HG02970 (cell line): ENCODE data around the gene CCL22.
"Not testable (repeated sequence)": the region's sequence is repeated elsewhere in the genome, so short reads cannot be mapped to it uniquely, and the experiment has no call there.

Source experiments
- ATAC-seq: cut with Tn5 transposase; IDR thresholded peaks from one replicate; pipeline ENCODE4 v1.9.1; 2021; ENCODE audit warnings: mild to moderate bottlenecking, moderate library complexity, moderate number of reproducible peaks; ENCODE audit not compliant: unreplicated experiment, low FRiP score

The CCL22 gene

DNA sequence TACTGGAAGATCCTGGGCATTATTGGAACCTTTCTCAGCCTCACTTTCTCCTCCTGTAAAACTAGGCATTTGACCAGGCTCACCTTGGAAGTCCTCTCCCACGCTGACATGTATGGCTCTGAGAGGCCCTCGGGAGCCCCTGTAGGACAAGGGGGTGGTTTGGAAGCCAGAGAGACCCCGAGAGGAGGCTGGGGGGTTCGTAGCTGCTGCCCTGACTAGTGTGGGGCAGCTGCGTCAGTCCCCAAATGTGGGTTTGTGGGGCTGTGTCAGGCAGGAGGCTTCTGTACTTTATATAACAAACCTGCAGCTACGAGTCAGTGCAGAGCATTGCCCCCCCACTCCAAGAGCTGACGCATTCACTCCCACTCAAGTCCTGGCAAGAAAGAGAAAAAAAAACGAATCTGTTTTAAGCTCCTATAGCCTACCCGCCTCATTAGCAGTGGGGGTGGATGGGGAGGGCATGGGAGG, 15.5 kb downstream of the CCL22 start:
- no peak for ATAC-seq

DNA sequence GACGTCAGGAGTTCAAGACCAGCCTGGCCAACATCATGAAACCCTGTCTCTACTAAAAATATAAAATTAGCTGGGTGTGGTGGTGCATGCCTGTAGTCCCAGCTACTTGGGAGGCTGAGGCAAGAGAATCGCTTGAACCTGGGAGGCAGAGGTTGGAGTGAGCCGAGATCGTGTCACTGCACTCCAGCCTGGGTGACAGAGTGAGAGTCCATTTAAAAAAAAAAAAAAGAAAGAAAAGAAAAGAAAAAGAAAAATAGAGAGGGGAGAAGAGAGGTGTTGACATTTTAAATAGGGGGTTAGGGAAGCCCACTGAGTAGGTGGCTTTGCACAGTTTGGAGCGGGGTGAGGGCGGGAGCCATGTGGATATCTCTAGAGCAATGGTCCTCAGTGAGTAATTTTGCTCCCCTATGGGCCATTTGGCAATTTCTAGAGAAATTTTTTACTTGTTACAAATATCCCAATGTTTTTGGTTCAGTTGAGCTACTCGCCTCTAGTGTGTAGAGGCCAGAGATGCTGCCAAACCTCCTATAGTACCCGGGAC, 16.4 kb downstream of the CCL22 start:
- not testable (repeated sequence) for ATAC-seq

DNA sequence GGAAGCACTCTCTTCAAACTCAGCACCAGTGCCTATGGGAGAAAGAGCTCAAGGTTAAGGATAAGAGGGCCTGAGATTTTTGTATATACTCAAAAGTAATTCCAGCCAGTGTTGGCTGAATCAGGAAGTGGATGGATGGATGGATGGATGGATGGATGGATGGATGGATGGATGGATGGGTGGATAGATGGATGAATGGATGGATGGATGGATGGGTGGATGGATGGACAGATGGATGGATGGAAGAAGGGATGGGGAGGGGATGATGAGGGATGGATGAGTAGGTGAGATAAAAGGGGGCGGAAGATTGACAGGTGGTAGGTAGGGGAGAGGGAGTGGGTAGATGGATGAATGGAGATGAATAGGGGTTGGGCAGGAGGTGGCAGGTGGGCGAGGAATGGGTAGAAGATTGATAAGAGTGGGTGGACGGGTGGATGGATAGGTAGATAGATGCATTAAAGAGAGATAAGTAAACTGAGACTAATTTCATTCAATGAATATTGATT, 17.8 kb downstream of the CCL22 start:
- no peak for ATAC-seq

DNA sequence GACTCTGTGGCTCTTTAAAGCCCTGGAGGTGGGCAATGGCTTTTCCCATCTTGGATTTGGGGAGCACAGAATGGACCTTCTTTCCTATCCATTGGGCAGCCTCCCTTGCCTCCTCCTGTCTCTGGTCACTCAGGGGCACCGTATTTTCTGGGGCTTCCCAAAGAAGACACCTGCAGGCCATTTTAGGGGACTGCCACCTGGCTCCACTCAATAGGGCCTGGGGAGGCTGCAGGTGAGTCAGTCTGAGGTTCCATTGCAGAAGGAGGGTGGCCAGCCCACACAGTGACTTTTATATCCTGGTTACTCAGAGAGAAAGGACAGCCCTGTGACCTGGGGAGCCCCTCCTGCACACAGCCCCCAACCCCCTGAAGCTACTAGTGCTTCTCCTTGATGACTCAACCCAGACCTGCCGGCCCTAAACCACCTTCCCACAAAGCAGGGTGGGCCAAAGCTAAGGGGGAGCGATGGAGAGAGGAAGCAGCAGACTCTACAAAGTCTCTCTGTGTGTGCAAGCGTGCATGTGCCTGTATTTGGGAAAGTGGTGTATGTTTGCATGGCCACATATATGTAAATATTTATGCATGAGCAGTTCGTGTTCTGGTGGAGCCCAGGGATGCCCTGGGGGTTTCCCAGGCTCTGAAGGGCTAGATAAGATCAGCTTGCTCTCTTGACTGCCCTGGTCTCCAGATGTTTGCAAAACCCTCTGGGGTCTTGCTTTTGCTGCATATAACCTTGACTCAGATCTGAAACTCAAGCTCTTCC, 18.7 kb downstream of the CCL22 start:
- peak; percentile 66 for ATAC-seq

DNA sequence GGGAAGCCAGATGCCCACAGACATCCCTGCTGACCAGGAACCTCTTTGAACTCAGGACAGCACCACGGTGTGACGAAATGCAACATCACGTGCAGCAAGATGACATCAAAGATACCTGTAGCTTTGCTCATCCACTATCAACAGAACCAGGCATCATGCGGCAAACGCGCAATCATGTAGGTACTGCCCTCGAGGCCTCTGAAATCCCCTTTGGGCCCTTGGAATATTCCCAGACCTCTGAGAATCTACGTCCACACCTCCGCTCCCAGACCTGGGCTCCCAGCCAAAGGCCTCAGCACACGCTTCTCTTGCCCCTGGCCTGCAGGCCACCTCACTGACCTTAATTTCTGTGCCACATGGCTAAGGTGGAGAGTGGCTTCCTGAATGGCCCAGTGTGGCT, 21.0 kb downstream of the CCL22 start:
- no peak for ATAC-seq

DNA sequence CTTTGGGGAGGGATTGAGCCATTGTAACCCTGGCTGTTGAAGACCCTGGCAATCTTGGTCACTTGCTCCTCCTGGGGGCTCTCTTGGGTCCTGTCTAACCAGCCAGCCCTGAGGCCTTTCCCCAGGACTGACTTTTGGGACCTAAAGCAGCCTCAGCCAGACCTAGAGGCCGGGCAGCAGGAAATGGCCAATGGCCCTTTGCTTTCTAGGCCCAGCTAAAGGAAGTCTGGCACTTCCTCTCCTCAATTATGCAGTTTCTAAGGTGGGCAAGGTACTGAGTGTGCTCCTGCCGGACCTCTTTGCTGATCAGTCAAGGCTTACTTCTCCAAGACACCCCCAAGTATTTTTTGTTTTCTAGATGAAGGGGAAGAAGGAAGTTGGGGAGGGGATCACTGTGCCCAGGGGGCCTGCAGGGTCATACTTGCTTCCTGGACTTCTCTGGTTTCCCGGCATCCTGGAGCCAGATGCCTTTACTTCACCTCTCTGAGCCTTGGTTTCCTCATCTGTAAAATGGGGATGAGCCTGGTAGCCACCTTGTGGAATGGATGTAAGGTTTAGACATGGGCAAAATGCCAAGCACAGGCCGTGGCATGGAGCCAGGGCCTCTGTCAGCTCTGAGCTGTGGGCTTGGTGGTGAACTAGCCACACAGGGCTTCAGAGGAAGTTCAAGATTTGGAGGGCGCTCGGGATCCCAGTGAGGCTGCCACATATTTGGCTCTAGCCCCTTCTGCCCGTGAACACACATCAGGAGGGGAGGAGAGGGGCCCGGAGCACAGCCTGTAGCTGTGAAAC, 22.3 kb downstream of the CCL22 start:
- no peak for ATAC-seq

DNA sequence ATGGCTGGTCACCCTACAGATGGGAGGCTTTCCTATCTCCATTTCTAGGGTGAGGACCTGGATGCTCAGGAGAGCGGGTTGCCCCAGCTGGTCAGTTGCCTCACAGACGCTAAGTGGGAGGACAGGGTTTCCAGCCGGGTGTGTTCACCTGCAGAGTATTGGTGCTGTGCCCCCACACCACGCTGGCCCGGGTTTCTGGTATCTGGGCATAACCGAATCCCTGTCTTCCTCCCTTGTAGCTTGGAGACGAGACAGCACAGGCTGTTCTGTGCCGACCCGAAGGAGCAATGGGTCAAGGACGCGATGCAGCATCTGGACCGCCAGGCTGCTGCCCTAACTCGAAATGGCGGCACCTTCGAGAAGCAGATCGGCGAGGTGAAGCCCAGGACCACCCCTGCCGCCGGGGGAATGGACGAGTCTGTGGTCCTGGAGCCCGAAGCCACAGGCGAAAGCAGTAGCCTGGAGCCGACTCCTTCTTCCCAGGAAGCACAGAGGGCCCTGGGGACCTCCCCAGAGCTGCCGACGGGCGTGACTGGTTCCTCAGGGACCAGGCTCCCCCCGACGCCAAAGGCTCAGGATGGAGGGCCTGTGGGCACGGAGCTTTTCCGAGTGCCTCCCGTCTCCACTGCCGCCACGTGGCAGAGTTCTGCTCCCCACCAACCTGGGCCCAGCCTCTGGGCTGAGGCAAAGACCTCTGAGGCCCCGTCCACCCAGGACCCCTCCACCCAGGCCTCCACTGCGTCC, 23.4 kb downstream of the CCL22 start:
- no peak for ATAC-seq

DNA sequence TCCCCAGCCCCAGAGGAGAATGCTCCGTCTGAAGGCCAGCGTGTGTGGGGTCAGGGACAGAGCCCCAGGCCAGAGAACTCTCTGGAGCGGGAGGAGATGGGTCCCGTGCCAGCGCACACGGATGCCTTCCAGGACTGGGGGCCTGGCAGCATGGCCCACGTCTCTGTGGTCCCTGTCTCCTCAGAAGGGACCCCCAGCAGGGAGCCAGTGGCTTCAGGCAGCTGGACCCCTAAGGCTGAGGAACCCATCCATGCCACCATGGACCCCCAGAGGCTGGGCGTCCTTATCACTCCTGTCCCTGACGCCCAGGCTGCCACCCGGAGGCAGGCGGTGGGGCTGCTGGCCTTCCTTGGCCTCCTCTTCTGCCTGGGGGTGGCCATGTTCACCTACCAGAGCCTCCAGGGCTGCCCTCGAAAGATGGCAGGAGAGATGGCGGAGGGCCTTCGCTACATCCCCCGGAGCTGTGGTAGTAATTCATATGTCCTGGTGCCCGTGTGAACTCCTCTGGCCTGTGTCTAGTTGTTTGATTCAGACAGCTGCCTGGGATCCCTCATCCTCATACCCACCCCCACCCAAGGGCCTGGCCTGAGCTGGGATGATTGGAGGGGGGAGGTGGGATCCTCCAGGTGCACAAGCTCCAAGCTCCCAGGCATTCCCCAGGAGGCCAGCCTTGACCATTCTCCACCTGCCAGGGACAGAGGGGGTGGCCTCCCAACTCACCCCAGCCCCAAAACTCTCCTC, 24.1 kb downstream of the CCL22 start:
- no peak for ATAC-seq

DNA sequence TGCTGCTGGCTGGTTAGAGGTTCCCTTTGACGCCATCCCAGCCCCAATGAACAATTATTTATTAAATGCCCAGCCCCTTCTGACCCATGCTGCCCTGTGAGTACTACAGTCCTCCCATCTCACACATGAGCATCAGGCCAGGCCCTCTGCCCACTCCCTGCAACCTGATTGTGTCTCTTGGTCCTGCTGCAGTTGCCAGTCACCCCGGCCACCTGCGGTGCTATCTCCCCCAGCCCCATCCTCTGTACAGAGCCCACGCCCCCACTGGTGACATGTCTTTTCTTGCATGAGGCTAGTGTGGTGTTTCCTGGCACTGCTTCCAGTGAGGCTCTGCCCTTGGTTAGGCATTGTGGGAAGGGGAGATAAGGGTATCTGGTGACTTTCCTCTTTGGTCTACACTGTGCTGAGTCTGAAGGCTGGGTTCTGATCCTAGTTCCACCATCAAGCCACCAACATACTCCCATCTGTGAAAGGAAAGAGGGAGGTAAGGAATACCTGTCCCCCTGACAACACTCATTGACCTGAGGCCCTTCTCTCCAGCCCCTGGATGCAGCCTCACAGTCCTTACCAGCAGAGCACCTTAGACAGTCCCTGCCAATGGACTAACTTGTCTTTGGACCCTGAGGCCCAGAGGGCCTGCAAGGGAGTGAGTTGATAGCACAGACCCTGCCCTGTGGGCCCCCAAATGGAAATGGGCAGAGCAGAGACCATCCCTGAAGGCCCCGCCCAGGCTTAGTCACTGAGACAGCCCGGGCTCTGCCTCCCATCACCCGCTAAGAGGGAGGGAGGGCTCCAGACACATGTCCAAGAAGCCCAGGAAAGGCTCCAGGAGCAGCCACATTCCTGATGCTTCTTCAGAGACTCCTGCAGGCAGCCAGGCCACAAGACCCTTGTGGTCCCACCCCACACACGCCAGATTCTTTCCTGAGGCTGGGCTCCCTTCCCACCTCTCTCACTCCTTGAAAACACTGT, 25.0 kb downstream of the CCL22 start:
- no peak for ATAC-seq

DNA sequence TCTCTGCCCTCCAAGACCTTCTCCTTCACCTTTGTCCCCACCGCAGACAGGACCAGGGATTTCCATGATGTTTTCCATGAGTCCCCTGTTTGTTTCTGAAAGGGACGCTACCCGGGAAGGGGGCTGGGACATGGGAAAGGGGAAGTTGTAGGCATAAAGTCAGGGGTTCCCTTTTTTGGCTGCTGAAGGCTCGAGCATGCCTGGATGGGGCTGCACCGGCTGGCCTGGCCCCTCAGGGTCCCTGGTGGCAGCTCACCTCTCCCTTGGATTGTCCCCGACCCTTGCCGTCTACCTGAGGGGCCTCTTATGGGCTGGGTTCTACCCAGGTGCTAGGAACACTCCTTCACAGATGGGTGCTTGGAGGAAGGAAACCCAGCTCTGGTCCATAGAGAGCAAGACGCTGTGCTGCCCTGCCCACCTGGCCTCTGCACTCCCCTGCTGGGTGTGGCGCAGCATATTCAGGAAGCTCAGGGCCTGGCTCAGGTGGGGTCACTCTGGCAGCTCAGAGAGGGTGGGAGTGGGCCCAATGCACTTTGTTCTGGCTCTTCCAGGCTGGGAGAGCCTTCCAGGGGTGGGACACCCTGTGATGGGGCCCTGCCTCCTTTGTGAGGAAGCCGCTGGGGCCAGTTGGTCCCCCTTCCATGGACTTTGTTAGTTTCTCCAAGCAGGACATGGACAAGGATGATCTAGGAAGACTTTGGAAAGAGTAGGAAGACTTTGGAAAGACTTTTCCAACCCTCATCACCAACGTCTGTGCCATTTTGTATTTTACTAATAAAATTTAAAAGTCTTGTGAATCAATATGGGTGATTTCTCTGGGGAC, 25.9 kb downstream of the CCL22 start:
- ATAC-seq: no peak

DNA sequence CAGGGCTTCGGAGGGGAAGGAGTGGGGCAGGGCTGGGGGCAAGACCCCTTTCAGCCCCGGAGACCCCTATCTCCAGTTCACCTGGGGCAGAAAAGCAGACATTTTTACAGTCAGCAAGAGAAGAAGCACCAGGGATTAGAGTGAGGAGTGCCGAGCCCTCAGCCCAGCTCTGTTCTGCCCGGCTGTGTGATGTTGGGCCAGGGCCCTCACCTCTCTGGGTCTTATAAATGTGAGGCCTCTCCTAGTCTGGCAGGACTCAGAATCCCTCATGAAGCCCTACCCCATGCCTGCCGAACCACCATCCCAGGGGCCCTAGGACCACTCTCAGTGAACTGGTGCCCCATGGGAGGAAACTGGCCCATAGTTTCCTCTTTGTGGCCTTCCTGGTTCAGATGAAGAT, 26.5 kb downstream of the CCL22 start:
- no peak for ATAC-seq

DNA sequence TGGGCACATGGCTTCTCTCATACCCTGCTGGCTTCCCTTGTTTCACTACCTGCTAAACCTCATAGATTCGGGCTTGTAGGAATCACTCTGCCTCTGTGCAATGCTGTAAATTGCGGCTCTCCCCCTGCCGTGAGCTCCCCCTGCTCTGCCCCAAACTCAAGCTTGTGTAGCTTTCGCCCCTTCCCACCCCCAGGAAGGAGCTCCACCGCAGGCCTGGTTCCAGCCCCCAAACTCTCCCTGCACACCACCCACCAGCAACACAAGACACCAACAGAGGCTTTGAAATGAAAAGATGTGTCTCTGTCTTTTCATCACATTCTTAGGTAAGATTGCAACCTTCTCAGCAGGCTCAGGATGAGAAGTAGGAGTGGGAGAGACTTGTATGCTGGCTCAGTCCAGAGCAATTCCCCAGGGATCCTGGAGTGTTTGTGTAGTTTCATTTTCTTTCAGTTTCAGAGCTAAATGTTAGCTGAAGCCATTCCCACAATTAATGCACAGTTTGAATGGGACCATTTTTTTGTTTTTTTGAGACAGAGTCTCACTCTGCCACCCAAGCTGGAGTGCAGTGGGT, 27.9 kb downstream of the CCL22 start:
- no peak for ATAC-seq

DNA sequence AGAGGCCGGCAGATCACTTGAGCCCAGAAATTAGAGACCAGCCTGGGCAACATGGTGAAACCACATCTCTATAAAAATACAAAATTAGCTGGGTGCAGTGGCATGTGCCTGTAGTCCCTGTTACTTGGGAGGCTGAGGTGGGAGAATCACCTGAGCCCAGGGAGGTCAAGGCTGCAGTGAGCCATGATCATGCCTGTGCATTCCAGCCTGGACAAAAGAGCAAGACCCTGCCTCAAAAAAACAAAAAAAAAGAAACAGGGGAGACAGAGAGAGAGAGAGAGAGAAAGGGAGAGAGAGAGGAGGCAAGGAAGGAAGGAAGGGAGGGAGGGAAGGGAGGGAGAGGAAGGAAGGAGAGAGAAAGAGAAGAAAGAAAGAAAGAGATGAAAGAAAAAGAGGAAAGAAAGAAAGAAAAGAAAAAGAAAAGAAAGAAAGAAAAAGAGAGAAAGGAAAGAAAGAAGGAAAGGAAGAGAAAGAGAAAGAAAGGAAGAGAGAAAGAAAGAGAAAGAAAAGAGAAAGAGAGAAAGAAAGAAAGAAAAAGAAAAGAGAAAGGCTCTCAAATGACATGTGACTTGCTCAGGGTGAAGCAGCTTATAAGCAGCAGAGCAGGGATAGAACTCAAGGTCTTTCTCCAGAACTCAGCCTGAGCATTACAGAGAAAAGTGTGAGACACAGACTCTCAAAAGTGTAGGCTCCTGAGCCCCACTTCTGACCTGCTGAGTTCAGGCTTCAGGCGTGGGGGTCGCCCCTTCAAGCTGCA, 29.2 kb downstream of the CCL22 start:
- ATAC-seq: no peak

DNA sequence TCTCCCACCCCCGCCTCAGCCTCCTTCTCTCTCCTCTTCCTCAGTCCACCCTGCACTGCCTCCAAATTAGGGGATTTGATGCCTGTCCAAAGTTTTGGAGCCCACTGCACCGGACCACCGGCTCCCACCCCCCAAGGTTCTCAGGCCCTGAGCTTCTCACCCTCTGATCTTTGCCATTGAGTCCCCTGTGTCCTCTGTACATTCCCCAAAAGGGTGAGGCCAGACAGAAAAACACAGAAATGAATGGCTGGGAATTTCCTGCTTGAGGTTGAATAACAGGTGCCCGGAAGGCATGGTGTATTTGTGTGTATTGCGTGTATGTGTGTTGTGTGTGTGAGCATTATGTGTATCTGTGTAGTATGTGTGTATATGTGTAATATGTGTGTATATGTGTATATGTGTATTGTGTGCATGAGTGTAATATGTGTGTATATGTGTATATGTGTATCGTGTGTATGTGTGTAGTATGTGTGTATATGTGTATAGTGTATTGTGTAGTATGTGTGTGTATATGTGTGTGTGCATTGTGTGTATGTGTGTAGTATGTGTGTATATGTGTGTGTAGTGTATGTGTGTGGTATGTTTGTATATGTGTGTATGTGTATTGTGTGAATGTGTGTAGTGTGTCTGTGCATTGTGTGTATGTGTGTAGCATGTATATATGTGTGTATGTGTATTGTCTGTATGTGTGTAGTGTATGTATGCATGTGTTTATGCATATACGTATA, 29.9 kb downstream of the CCL22 start:
- ATAC-seq: no peak

DNA sequence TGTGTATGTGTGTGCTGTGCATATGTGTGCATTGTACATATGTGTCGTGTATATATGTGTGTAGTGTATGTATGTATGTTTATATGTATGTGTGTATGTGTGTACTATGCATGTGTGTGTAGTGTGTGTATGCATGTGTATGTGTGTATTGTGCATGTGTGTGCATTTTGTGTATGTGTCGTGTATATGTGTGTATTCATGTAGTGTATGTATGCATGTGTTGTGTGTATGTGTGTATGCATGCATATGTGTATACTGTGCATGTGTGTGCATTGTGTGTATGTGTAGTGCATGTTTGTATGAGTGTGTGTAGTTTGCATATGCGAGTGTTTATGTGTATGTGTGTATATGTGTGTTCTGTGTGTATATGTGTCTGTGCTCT, 30.5 kb downstream of the CCL22 start:
- no peak for ATAC-seq

DNA sequence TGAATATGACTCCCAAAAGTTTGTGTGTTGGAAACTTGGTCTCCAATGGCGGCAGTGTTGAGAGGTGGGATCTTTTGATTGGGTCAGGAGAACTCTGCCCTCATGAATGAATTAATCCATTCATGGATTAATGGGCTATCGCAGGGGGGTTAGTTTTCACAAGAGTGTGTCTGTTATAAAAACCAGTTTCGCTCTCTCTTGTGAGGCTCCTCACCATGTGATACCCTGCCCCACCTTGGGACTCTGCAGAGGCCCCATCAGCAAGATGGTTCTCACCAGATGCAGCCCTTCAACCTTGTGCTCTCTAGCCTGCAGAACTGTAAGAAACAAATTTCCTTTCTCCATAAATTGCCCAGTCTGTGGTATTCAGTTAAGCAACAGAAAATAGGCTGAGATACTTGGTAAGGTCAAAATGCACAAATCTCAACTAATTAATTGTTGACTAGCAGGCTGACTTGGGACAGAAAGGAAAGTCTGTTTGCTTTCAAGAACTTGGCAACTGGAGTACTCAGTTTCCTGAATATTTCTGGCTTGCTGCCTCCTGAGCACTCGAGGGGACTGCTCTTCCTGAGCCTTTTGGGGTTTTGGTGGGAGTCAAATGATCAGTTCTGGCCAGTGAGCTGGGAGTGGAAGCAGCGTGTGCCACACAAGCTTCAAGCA, 32.2 kb downstream of the CCL22 start:
- no peak for ATAC-seq
